HG03342 (cell line): Measurements from ENCODE around the gene TSEN2.
"Not testable (repeated sequence)": the region's sequence is repeated elsewhere in the genome, so short reads cannot be mapped to it uniquely, and the experiment has no call there.

Experiments
- ATAC-seq: cut with Tn5 transposase; IDR thresholded peaks from one replicate; pipeline ENCODE4 v1.9.1; 2021; ENCODE audit warnings: mild to moderate bottlenecking, moderate library complexity; ENCODE audit not compliant: unreplicated experiment

Gene TSEN2

DNA sequence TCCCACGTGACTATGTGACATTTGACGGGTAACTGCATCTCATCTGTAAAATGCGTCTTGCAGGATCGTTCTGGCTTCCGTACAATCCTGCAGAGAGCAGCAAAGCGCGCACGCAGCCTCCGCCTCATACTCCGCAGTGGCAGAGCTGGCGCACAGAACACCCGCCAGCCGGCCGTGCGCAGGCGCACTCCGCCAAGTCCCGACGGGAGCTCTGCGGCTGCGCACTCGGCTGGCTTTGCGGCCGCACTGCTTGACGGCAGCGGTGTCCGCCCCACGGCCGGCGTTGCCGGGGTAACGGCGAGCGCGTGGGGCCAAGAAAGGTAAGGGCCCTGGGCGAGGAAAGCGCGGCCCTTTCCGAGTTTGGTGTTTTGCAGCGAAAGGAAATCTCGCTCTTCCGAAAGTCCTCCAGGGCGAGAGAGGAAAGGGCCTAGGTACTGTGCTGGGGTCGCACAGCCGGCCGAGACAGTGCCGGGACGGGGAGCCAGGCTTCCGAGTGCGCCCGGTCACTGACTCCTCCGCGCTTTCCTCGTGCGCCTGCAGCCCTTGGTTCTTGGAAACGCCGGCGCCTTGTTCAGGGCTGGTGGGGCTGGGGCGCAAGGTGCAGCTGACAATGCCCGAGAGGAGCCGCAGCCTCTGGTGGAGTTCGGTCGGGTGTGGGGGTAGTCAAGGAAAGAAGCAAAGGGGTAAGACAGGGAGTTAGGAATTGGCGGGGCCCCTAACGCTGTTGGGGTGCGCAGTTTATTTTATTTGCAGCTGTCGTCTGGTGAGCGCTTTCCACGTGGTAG is at the start of gene TSEN2:
TSS of gene TSEN2 (plus strand) at position 283 of the 785 bp plus-strand sequence. CDS start 5,321 bp downstream, outside the sequence.
- ATAC-seq = peak; percentile 89

DNA sequence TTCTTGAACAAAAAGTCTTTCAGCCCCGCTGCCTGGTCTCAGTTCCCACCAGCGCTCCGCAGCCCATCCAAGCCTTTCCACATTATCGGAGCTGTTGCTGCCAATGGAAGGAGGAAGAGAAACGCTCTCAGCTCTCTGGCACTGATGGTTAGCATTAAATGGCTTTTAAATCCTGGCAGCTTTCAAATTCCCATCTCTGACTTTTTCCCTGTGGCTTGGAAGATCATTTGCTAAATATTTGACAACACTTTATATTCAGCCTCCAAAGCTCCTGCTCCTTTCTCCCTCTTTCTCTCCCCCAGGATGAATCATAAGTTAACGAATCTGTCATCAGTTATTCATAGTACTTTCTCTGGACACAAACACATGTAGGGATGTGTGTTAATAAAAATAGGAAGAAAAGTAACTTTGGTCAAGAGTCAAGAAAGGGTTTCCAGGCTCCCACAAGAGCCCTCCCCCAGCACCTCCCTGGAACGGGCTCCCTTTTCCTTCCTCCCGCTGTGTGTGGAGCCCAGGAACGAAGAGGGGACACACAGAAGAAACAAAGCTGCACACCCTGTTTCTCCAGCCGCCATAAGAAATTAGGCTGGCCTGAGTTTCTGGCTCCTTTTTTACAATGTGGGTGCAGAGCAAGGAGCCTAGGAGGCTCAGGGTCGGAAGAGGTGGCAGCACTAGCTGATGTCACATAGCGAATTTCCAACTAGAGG is 47.6 kb upstream of the TSEN2 start:
- ATAC-seq = no peak

DNA sequence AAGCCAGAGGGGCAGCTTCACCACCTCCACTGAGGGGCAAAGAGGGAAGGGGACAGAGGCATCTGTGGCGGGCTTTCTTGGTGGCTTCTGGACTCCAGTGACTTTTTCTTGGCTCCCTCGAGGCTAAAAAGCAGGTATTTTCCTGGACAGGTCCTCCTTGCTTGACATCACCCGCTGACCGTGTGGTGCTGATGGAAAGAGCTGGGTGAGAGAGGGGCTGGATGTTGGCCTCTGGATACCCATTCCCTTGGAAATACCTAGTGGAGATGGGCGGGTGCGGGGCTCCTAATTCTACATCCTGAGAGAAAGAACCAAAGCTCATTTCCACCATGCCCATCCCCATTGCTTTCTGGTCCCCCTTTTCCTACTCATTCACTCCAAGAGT is 47.1 kb upstream of the TSEN2 start:
- no peak for ATAC-seq

DNA sequence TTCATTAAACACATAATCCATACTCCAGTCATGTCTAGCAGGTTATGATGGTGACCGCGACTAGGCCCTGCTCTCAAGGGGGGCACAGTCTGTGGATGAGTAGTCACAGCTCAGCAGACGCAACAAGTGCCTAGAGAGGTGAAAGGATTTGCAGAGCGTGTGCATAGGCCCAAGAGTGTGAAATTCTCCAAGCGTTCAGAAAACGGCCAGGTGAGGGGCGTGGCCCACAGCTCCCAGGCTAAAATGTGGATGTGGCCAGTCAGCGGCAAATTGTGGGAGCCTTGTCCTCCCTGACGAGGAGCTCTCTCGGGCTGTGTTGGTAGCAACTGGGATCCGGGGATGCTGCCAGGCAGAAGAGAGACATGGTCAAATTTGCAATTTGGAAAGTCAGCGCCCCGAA is 46.4 kb upstream of the TSEN2 start:
- no peak for ATAC-seq

DNA sequence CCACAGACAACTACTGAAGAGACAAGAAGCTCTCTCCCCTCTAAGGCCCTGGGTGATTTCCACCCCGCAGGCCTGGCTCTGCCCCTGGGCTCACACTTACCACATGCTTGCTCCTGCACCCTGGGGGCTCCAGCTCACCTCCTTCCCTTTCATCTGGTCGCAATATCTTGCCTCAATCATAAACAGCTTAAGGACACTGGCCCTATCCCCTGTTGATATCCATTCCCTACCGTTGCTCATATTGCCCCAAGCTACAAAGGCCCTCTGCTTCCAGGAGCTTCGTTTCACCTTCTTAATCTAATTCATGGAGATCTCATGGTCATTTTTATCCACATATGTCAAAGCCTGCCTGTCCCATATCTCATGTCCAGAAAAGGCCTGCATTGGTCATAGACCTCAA is 46.0 kb upstream of the TSEN2 start:
- ATAC-seq = no peak

DNA sequence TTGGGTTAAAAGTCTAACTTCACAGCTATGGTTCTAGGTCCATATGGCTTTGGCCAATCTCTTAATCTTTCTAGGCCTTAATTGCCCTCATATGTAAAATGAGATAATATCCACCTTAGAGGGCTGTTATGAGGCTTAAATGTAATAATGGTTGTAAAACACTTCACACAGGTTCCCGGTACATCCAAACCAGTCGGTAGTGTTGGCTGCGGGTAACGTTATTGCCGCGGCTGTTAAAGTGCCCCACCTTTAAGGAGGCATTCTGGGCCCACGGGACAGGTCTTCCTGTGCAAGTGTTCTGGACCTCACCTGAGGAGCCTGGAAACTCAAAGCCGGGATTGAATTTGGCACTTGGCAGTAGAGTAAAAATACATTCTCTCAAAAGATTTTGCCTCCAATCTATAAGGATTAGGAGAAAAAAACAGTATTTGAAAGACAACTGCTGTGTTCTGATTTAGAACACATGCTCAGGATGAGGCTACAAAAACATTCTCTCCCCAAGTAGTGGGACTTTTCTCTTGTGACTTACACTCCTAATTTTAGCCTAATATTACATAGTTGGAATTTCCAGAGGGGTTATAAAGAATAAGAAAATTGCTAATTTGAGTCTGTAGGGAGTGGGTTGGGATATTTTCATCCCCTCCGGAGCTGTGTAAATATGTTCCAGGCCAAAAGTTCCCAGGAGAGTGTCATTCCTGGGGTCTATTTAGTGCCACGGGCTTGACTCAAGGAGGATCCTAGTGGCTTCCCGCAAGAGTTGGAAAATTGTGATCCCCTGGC is 44.9 kb upstream of the TSEN2 start:
- ATAC-seq = no peak

DNA sequence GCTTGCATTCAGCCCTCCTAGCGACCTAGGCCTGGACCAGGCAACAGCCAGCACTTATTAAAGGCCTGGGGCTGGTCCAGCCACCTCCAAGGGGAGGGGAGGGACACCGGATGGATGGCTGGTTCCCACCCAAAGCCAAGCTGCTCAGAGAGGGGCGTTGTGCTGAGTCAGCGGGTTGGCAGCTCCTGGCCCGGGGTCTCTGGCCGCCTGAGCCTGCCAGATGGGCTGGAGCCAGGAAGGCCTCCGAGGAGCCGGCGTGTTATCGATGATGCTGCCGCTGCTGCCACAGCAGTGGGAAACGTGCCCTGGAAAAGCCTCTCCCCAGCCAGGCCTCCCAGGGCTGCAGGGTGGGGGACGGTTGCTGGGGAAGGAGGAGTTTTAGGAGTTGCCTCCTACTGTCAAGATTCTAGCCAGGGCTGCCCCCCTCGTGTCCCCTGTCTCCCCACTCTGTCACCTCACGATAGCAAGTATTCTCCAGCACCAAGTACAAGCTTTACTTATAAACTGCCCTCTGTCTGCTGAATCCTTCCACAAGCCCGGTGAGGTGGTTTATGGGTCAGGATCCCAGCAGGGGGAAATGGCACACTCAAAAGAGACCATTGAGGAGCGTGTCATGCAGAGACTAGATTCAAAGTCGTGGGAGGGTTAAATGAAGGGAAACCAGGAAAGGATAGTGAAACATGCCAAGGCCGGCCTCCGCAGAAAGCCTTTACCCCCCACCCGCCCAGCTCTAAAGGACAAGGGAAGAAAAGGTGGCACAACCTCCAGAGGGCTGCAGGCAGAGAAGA is 43.2 kb upstream of the TSEN2 start:
- ATAC-seq = no peak

DNA sequence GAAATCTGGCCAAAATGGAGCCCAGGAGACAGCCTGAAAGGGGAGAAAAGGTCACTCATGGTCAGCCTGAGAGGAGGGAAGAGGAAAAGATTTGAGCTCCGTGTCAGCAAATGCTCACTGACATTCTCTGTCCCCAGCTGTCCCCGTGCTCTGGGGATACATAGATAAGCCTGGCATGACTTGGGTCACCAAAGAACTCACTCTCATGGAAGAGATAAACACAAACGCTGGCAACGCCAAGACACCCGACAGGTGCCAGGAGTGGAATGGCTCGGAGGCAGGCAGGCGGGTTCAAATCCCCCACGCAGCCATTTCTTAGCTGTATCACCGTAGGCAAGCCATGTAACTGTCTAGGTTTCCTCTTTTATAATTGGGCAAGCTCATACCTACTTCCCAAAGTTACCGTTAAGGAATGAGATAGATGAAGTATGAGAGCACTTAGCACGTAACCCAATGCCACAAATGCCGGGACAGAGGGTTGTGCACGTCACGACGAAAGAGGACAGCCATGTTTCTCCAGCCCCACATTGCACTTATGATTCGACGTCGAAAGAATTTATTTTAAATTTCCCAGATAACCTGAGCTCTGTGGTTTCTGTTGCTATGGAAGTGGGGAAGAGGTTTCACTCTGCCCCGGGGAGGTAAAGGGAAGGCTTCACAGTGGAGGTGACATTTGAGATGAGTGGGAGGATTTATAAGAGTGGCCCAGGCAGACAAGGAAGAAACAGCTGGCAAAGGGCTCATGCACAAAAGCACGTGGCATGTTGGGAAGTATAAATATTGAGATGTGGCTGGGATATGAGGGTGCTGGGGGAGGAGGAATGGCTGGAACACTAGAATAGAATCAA is 41.4 kb upstream of the TSEN2 start:
- no peak for ATAC-seq

DNA sequence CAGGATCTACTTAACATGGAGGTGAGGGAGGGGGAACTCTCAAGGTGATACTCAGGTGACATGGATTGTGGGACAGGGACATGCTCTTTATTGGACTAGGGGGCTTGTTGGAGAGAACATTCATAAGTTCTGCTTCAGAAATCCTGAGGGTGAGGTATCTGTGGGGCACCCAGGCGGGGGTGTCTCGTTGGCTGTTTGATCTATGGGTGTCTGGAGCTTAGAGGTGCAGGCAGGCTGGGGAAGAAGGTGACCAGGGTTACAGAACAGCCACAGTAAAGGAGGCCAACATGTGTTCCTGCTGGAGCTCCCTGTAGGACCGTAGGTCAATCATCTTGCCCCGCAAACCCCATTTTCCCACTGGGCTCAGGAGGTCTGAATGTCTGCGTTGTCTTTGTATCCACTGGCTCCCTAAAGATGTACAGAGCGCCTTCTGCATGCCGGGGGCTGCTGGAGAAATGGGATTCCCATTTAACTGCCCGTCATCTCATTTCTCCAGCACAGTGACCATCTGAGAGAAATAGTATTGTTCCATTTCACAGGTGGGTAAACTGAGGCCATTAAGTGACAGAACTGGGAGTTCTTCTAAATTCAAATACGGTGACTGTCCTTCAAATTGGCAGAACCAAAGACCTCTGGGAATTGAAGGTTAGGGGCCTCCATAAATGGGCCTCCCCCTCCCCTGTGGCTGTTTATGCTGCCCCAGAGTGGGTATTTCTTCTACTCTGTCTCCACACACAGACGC is 40.3 kb upstream of the TSEN2 start:
- no peak for ATAC-seq

DNA sequence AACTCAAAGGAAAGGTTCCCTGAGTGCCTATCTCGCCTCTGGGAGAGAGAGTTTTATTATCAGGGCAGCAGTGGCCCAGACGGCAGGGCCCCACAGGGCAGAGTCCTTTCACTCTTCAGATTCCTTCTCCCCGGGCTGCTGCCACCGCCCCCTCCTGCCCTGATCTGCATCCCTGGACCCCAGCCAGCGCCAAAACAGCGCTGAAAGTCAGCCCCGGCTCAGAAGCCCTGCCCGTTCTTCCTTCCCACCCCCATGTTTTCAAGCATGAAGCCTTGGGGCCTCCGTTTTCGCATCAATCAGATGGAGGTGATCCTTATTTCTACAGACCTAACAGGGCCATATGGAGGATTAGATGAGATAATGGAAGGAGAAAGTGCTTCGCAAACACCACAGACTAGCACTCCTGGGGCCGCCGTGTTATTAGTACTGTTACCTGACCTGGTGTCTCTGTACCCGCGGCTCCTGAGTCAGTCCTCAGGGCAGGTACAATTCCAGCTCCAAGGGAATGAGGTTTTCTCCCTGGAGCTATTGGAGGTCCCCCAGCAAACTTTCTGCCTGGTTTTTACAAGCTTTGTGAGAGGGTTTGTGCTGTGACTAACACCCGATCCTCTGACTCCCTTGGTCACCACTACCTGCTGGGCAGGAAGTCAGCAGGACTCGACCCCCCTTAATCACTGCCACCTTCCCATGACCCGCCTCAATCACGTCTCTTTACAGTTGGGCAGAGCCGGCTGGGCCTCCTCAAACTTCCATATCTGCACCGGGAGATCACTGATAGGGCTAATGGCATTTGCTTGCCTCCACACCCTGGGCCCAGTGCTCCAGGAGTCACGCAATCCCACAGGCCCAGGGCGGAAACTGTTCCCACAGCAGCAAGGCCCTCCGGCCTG is 39.5 kb upstream of the TSEN2 start:
- ATAC-seq = no peak

DNA sequence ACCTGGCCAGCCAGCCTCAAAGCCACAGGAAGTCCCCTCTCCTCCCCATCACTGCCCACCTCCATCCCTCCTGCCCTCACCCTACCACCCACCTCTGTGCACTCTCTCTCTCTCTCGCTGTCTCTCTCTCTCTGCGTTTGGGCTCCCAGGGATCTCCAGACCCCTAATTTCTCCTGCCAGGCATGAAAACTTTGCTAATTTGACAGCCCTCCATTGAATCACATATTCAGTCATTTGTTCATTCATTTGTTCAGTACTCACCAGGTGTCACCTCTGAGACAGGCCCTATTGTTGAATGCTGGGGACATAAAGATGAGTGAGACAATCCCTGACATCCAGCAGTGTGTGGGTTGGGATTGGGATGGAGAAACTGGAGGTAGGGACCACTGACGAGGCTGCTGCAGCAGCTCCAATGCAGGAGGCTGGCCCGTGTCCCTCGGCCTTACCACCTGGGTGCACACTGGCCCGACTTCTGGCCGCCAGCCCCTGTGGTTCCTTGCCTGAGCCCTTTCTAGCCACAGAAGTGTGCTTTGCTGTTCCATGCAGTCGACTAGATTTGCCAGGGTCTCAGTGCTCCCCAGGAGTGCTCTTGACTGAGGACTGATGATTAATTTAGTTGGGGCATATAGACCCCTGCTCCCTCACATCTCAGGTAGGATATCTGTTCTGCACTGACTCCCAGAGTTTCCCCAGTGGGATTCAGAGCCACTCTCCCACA is 38.6 kb upstream of the TSEN2 start:
- ATAC-seq = no peak

DNA sequence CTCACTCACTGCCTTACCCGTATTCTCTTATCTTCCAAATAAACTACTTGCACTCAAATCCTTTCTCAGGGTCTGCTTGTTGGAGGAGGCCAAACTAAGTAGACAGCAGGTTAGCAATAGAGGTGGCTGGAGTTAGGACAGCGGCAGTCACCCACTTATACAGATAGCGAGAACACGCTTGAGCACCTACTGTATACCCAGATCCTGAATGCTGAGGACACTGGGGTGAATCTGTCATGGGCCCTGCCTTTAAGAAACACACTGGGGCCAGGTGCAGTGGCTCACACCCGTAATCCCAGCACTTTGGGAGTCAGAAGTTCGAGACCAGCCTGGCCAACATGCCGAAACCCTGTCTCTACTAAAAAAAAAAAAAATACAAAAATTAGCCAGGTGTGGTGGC is 38.0 kb upstream of the TSEN2 start:
- no peak for ATAC-seq

DNA sequence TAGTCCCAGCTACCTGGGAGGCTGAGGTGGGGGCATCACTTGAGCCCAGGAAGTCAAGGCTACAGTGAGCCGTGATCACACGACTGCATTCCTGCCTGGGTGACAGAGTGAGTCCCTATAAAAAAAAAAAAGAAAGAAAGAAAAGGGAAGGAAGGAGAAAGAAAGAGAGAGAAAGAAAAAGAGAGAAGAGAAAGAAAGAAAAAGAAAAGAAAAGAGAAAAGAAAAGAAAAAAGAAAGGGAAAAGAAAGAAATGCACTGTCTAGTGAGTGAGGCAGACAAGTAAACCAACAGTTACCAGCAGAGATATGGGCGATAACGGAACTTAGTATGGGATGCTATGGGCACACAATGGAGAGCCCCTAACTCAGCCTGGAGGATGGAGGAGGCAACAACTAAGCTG is 37.2 kb upstream of the TSEN2 start:
- no peak for ATAC-seq

DNA sequence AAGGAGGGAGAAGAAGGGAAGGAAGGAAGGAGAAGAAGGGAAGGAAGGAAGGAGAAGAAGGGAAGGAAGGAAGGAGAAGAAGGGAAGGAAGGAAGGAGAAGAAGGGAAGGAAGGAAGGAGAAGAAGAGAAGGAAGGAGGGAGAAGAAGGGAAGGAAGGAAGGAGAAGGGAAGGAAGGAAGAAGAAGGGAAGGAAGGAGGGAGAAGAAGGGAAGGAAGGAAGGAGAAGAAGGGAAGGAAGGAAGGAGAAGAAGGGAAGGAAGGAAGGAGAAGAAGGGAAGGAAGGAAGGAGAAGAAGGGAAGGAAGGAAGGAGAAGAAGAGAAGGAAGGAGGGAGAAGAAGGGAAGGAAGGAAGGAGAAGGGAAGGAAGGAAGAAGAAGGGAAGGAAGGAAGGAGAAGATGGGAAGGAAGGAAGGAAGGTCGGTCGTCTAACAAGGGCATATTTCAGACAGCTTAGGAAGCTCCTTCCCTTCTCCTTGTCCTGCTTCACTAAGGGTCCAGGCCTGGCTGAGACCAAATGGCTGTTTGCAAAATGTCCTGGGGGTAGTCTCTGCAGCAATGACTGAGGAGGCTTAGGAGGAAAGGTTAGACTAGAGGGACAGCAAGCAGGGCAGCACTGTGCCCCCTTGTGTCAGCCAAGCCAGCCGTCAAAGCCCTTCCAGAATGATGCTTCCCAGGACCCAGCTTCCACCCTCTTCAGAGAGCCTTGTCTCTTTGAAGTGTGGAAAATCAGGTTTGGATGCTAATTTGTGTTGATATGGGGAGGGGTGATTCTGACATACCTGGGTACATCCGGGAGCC is 35.7 kb upstream of the TSEN2 start:
- ATAC-seq = not testable (repeated sequence)

DNA sequence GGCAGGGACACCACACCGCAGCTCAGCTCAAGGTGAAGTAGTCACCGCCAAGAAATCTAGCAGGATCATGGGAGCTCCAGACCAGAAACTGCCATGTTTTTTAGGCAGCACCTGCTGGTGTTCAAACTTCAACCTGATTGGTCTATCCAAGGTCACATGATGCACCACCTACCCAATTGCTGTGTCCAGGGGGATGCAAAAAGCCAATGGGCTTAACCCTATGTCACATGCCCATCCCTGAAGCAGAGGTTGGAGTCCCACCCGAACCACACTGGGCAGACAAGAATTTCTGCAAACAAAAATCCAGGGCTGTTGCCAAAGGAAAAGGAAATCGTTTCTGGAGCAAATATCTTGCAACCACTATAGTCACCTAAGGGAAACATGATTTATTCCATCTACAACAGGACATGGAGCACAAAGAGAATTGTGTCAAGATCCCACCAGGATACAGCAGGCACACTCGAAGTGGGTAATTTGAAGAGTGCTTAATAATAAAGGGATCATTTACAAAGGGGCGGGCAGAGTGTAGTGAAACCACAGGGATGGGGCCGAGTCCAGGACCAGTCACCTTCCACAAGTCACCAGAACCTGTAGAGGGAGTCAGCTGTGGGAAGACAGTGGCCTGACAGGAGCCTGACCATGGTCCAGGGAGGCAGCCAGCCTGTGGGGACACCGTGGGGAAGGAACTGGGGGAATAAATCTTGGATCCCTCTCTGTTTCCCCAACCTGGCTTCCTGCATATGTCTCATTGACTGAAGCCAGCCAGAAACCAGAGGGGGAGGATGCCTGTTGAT is 34.2 kb upstream of the TSEN2 start:
- no peak for ATAC-seq

DNA sequence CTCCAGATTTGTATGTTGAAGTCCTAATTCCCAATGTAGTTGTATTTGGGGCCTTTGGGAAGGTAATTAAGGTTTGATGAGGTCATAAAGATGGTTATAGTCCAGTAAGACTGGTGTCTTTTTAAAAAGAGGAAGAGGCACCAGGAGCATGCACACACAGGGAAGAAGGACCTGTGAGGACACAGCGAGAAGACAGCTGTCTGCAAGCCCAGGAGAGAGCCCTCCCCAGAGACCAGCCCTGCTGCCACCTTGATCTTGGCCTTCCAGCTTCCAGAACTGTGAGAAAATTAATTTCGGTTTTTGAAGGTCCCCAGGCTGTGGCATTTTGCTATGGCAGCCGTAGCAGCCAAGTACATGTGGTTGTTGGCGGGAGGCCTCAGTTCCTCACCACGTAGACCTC is 32.8 kb upstream of the TSEN2 start:
- ATAC-seq = no peak
